Endothelial cell of umbilical vein (primary cell): Measurements from ENCODE around the gene ZNF793. TPM values are rescaled to one million over a fixed set of nuclear protein-coding genes. Genes with fewer than 3 reads are reported as not detected.

ENCODE experiments used
- BruUV-seq: library from RNA; stranded (reverse); fragments of 400-500 nt; replicated peaks from 2 replicates; lab custom pipeline; 2021; lab: Mats Ljungman, UMichigan
- CTCF ChIA-PET: fragments of 300-600, 350-600 bp; sonication (Branson Sonifier 250); formaldehyde crosslinking; loops from one replicate; lab custom pipeline; 2021; ENCODE audit warnings: antibody characterized with exemption, inconsistent platforms; lab: Charles Lee
- POLR2A ChIA-PET: fragments of 300-600, 350-600 bp; sonication (Branson Sonifier 250); formaldehyde crosslinking; loops from one replicate; lab custom pipeline; 2021; ENCODE audit warnings: antibody characterized with exemption, inconsistent platforms; lab: Charles Lee
- DNase-seq: peaks from one replicate; pipeline ENCODE4 v3.0.0-alpha.2; 2011; ENCODE audit warnings: low read depth, low spot score
- FAIRE-seq: peaks from 2 replicates; lab custom pipeline; 2011; peaks lifted over from hg19 to GRCh38; lab: Jason Lieb, UNC
- H2AFZ ChIP-seq: 2 replicates; pipeline ENCODE4 v1.6.0; 2012; ENCODE audit warnings: low read depth, low read length, control low read depth, inconsistent platforms
- H3K27ac ChIP-seq: 2 replicates; pipeline ENCODE4 v1.5.1; 2011; ENCODE audit warnings: low read depth, mild to moderate bottlenecking, control low read depth, low read length, moderate library complexity; ENCODE audit not compliant: insufficient read depth
- H3K27me3 ChIP-seq, 2 experiments: 2 replicates each; pipeline versions ENCODE4 v1.6.0 to v1.6.1; 2011; ENCODE audit warnings: low read length in 2 of 2, mixed read lengths in 1 of 2; ENCODE audit not compliant: control insufficient read depth in 2 of 2, insufficient read depth in 2 of 2
- H3K36me3 ChIP-seq, 2 experiments: 2 replicates in 1 of 2; 3 replicates in 1 of 2; pipeline ENCODE4 v1.5.1; 2011; ENCODE audit warnings: low read length in 2 of 2, mild to moderate bottlenecking in 1 of 2, moderate library complexity in 1 of 2; ENCODE audit not compliant: control insufficient read depth in 2 of 2, insufficient read depth in 2 of 2; ENCODE audit errors: extremely low read depth in 1 of 2
- H3K4me1 ChIP-seq: 3 replicates; pipeline ENCODE4 v1.5.1; 2011; ENCODE audit warnings: mild to moderate bottlenecking, low read length; ENCODE audit not compliant: control insufficient read depth, insufficient read depth; ENCODE audit errors: extremely low read depth
- H3K4me2 ChIP-seq: 2 replicates; pipeline ENCODE4 v1.6.1; 2011; ENCODE audit warnings: low read length, control low read depth, mixed read lengths; ENCODE audit not compliant: insufficient read depth
- H3K4me3 ChIP-seq, 3 experiments: fragments of 200-600 bp in 1 of 3; sonication (generic), shearing (Covaris generic) in 1 of 3; replicated peaks in 1 of 3; 2 replicates each; pipeline ENCODE4 v1.5.1; 2011 to 2016; ENCODE audit warnings: control low read depth in 3 of 3, low read length in 3 of 3, mild to moderate bottlenecking in 2 of 3, inconsistent platforms in 1 of 3, low read depth in 1 of 3, moderate library complexity in 1 of 3; ENCODE audit not compliant: insufficient read depth in 1 of 3
- H3K79me2 ChIP-seq: 2 replicates; pipeline ENCODE4 v1.6.0; 2012; ENCODE audit warnings: low read length, inconsistent platforms; ENCODE audit not compliant: control insufficient read depth, insufficient read depth
- H3K9ac ChIP-seq: replicated peaks from 2 replicates; pipeline ENCODE3; 2011; ENCODE audit warnings: low read length, control low read depth; ENCODE audit not compliant: insufficient read depth; ENCODE audit errors: extremely low read depth
- H3K9me1 ChIP-seq: replicated peaks from 3 replicates; pipeline ENCODE4 v1.6.0; 2011; ENCODE audit warnings: mild to moderate bottlenecking, low read length; ENCODE audit not compliant: control insufficient read depth, insufficient read depth; ENCODE audit errors: extremely low read depth
- H3K9me3 ChIP-seq: replicated peaks from 2 replicates; pipeline ENCODE4 v1.5.1; 2012; ENCODE audit warnings: low read length, inconsistent platforms; ENCODE audit not compliant: control insufficient read depth, insufficient read depth
- H4K20me1 ChIP-seq: replicated peaks from 2 replicates; pipeline ENCODE3; 2011; ENCODE audit warnings: mild to moderate bottlenecking, low read length; ENCODE audit not compliant: control insufficient read depth, insufficient read depth; ENCODE audit errors: extremely low read depth
- EZH2 ChIP-seq: IDR thresholded peaks from 2 replicates; pipeline ENCODE4 v1.6.1; 2012; ENCODE audit warnings: borderline replicate concordance, low read depth, mild to moderate bottlenecking, moderate library complexity, low read length, inconsistent platforms; ENCODE audit not compliant: severe bottlenecking
- FOS ChIP-seq: IDR thresholded peaks from 2 replicates; pipeline ENCODE4 v1.6.1; 2011; ENCODE audit warnings: mild to moderate bottlenecking, low read length, moderate library complexity, borderline replicate concordance; ENCODE audit not compliant: insufficient read depth
- GATA2 ChIP-seq: IDR thresholded peaks from 2 replicates; pipeline ENCODE4 v1.7.0; 2011; ENCODE audit warnings: low read depth, mild to moderate bottlenecking, moderate library complexity, mixed read lengths, low read length; ENCODE audit not compliant: insufficient read length, insufficient read depth
- JUN ChIP-seq: IDR thresholded peaks from 2 replicates; pipeline ENCODE4 v1.6.1; 2011; ENCODE audit warnings: borderline replicate concordance, low read depth; ENCODE audit not compliant: insufficient read length, insufficient read depth
- MYC ChIP-seq: IDR thresholded peaks from one replicate; pipeline ENCODE4 v1.6.1; 2011; ENCODE audit warnings: mild to moderate bottlenecking, low read depth, low read length
- POLR2A ChIP-seq: IDR thresholded peaks from 2 replicates; pipeline ENCODE4 v1.6.1; 2012; ENCODE audit warnings: low read depth, mild to moderate bottlenecking, control low read depth, low read length
- POLR2AphosphoS5 ChIP-seq: IDR thresholded peaks from 2 replicates; pipeline ENCODE4 v1.6.1; 2012; ENCODE audit warnings: low read depth, mild to moderate bottlenecking, control low read depth, low read length, moderate library complexity; ENCODE audit not compliant: insufficient read depth
- dilution Hi-C: fragments of 300-500 bp; cut with MboI; formaldehyde crosslinking; loops from one replicate; pipeline ENCODE4 v1.15.0; 2019; ENCODE audit warnings: low sequenced_read_pairs; ENCODE audit not compliant: extremely low pct_ligation_motif_present
- intact Hi-C: fragments of 100-400 bp; cut with micrococcal nuclease; formaldehyde crosslinking; loops from one replicate; pipeline ENCODE4 v1.10.0; 2022
- polyA plus RNA-seq, 4 experiments: library from polyadenylated mRNA; depleted of rRNA in 3 of 4; stranded (reverse) in 3 of 4; unstranded in 1 of 4; fragments of >200 nt; gene quantifications; 2 replicates each; pipeline versions ENCODE4 v1.2.1 to v1.2.3, GENCODE V29; 2011 to 2012; ENCODE audit warnings: missing spikeins in 1 of 4
- total RNA-seq: library from RNA; stranded (reverse); gene quantifications from 2 replicates; pipeline ENCODE4 v1.2.3, GENCODE V29; 2021
- TF ChIP-seq, protein P1 (sequence below), 2 donors: IDR thresholded peaks; 1 replicate in 1 of 2; 2 replicates in 1 of 2; pipeline ENCODE4 v1.5.1; 2011; ENCODE audit warnings: low read length in 2 of 2, mild to moderate bottlenecking in 2 of 2, moderate library complexity in 2 of 2, control low read depth in 1 of 2, inconsistent platforms in 1 of 2, low read depth in 1 of 2; ENCODE audit not compliant: insufficient read depth in 1 of 2; ENCODE audit errors: extremely low read depth in 1 of 2
- TF ChIP-seq, protein P2 (sequence below): IDR thresholded peaks from 2 replicates; pipeline ENCODE4 v1.6.1; 2011; ENCODE audit not compliant: insufficient read depth, insufficient read length

Gene ZNF793
- total and polyA plus RNA-seq, 2 donors (not counting 3 experiments of a cell fraction or from before 2014, with no cell fraction given) = 0.37 to 3.8 TPM

DNA sequence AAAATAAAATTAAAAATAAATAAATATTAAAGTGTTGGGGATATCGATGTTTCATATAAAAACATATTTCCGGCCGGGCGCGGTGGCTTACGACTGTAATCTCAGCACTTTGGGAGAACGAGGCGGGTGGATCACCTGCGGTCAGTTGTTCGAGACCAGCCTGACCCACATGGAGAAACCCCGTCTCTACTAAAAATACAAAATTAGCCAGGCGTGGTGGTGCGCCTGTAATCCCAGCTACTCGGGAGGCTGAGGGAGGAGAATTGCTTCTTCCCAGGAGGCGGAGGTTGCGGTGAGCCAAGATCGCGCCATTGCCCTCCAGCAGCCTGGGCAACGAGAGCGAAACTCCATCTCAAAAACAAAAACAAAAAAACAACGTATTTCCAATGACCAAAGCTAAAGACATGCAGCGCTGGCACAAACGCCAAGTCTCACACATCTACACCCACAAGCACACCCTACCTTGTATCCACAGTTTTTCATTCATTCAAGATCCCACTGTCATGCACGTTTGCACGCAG, 40.4 kb upstream of the ZNF793 start:
- Histone ChIP-seq H3K4me3 (peak overlapping the region; percentile 59 to 77 (median 59)), H3K9me3 (no peaks in the 10 kb centered on the region), H3K9ac (peak overlapping the region; percentile 75), H3K4me2 (peak overlapping the region; percentile 30), H3K27me3 (no peaks in the 10 kb centered on the region), H2AFZ (peak overlapping the region; percentile 100), H3K9me1 (no peaks in the 10 kb centered on the region), H3K79me2 (peaks cover 2% of the 10 kb centered on the region), H3K36me3 (peaks cover 0 to 2% of the 10 kb centered on the region in 2 experiments), H4K20me1 (no peaks in the 10 kb centered on the region), H3K27ac (peak overlapping the region; percentile 40), H3K4me1 (peaks cover 5% of the 10 kb centered on the region)
- DNase-seq (no peak), FAIRE-seq (peak; percentile 64)
- intact Hi-C loops (loop anchor here (2.0 to 5.0 kb wide), 5 partner anchors 40 to 694 kb away; partner anchors contain the start of genes ZFP30, ZNF527, ZNF585B and ZNF793), dilution Hi-C loops (no loop called here)
- TF ChIP-seq, protein P1, sequence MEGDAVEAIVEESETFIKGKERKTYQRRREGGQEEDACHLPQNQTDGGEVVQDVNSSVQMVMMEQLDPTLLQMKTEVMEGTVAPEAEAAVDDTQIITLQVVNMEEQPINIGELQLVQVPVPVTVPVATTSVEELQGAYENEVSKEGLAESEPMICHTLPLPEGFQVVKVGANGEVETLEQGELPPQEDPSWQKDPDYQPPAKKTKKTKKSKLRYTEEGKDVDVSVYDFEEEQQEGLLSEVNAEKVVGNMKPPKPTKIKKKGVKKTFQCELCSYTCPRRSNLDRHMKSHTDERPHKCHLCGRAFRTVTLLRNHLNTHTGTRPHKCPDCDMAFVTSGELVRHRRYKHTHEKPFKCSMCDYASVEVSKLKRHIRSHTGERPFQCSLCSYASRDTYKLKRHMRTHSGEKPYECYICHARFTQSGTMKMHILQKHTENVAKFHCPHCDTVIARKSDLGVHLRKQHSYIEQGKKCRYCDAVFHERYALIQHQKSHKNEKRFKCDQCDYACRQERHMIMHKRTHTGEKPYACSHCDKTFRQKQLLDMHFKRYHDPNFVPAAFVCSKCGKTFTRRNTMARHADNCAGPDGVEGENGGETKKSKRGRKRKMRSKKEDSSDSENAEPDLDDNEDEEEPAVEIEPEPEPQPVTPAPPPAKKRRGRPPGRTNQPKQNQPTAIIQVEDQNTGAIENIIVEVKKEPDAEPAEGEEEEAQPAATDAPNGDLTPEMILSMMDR (IDR thresholded peaks at IDR 0.05; ENCODE audit: extremely low read depth in 1 of 2, insufficient read depth in 1 of 2, low read depth in 1 of 2, low read length in 2 of 2) = no peak
- no peak for TF ChIP-seq GATA2
- TF ChIP-seq MYC = no peak
- no peak for TF ChIP-seq JUN
- no peak for TF ChIP-seq POLR2A
- no peak for TF ChIP-seq FOS
- TF ChIP-seq, protein P2, sequence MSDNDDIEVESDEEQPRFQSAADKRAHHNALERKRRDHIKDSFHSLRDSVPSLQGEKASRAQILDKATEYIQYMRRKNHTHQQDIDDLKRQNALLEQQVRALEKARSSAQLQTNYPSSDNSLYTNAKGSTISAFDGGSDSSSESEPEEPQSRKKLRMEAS = no peak
- TF ChIP-seq EZH2 = no peak
- TF ChIP-seq POLR2AphosphoS5 = no peak
- POLR2A ChIA-PET = interaction anchor here (0.6 to 2.0 kb wide), 2 partner anchors 94 to 95 kb away, joined by 4 to 5 read pairs; partner anchors contain the start of gene ZNF527
- TSS peak; percentile 32 for BruUV-seq
- CTCF ChIA-PET = no interaction called here
